Endothelial cell of umbilical vein (primary cell): ENCODE measurements around the gene ARHGEF12.

Source experiments
- CTCF ChIP-seq, 2 donors: IDR thresholded peaks; 1 replicate in 1 of 2; 2 replicates in 1 of 2; pipeline ENCODE4 v1.5.1; 2011; ENCODE audit warnings: low read length in 2 of 2, mild to moderate bottlenecking in 2 of 2, moderate library complexity in 2 of 2, control low read depth in 1 of 2, inconsistent platforms in 1 of 2, low read depth in 1 of 2; ENCODE audit not compliant: insufficient read depth in 1 of 2; ENCODE audit errors: extremely low read depth in 1 of 2
- EZH2 ChIP-seq: IDR thresholded peaks from 2 replicates; pipeline ENCODE4 v1.6.1; 2012; ENCODE audit warnings: borderline replicate concordance, low read depth, mild to moderate bottlenecking, moderate library complexity, low read length, inconsistent platforms; ENCODE audit not compliant: severe bottlenecking
- GATA2 ChIP-seq: IDR thresholded peaks from 2 replicates; pipeline ENCODE4 v1.7.0; 2011; ENCODE audit warnings: low read depth, mild to moderate bottlenecking, moderate library complexity, mixed read lengths, low read length; ENCODE audit not compliant: insufficient read length, insufficient read depth
- JUN ChIP-seq: IDR thresholded peaks from 2 replicates; pipeline ENCODE4 v1.6.1; 2011; ENCODE audit warnings: borderline replicate concordance, low read depth; ENCODE audit not compliant: insufficient read length, insufficient read depth
- MAX ChIP-seq: IDR thresholded peaks from 2 replicates; pipeline ENCODE4 v1.6.1; 2011; ENCODE audit not compliant: insufficient read depth, insufficient read length
- POLR2A ChIP-seq: IDR thresholded peaks from 2 replicates; pipeline ENCODE4 v1.6.1; 2012; ENCODE audit warnings: low read depth, mild to moderate bottlenecking, control low read depth, low read length
- POLR2AphosphoS5 ChIP-seq: IDR thresholded peaks from 2 replicates; pipeline ENCODE4 v1.6.1; 2012; ENCODE audit warnings: low read depth, mild to moderate bottlenecking, control low read depth, low read length, moderate library complexity; ENCODE audit not compliant: insufficient read depth

GRCh38 chr11:120516461-120517389, 180.5 kb downstream of the ARHGEF12 start:
- TF ChIP-seq POLR2A (no peak), CTCF (IDR thresholded peaks at IDR 0.05; ENCODE audit: extremely low read depth in 1 of 2, insufficient read depth in 1 of 2, low read depth in 1 of 2, low read length in 2 of 2) (no peak), JUN (no peak), POLR2AphosphoS5 (no peak), EZH2 (no peak), MAX (no peak), GATA2 (no peak)
